Amygdala (tissue), 56 donors: ENCODE data around the gene NAT14.

Experiments used
- DNase-seq, 56 donors: peaks; one replicate each; lab custom pipeline; 2025; lab: John Stamatoyannopoulos, UW

NAT14 gene

DNA sequence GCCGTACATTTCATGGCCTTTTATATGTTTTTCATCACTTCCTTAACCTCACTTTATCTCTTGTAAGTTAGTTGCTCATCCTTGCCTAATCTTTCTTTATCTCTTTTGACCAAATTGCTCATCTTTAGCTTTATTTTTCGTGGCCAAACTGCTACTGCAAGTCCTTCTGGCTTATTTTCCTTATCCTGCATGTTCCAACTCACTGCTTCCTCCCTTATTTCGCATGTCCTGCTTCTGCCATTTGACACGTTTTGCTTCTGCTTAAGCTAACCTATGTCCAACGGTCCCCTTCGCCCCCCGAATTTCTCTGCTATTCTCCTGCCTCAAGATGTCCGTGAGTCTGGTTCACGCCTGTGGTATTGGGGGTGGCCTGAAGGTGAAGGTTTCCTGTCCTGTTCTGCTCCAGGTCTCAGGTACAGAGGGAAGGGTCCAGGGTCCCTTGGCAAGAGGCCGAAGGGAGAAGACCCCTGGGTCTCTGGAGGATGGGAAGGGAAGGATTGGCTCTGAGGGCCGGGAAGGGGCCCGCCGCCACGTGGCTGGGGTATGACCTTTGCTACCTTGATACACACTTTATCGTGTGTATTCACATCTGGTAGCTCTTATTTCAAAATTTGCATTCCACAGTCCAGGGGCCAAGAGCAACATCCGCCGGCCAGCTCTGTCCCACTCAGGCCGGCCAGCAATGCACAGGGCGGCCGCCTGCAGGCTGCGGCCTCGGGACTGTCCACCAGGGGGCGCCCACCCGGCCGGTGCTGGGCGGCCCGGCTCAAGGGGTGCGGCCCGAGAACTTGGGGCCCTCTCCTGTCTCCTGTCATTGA is 17.5 kb upstream of the NAT14 start:
- DNase-seq = peak in 26 of 56 donors; percentile 4 to 72 (median 26)

DNA sequence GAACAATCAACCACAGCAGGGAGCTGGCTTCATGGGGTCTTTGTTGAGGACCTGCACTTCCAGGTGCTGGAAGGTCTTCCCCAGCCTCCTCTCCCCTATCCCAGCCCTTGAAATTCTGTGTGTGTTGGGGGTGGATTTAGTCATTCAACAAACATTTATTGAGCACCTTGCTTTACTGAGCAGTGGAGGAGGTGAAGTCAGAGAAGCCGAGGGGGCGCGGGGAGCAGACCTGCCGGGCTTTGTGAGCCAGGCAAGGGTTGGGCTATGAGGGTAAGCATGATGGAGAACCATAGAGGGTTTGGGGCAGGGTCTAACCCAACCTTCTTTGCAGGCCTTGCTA is 17.0 kb upstream of the NAT14 start:
- no peak for DNase-seq

GRCh38 chr19:55471266-55471665 is 13.7 kb upstream of the NAT14 start:
- no peak for DNase-seq

GRCh38 chr19:55472463-55472862 is 12.5 kb upstream of the NAT14 start:
- no peak for DNase-seq

GRCh38 chr19:55473225-55474012 is 11.6 kb upstream of the NAT14 start:
- DNase-seq = no peak

GRCh38 chr19:55474269-55475265 is 10.4 kb upstream of the NAT14 start:
- no peak for DNase-seq

- DNase-seq = peak; percentile 36 to 99 (median 98)
Measured at GRCh38 chr19:55476100-55476775, 8.8 kb upstream of the NAT14 start, which contains the start of gene ZNF628. ZNF628 (plus strand) TSS chr19:55476617; CDS start chr19:55479911, 3,294 bp downstream.

DNA sequence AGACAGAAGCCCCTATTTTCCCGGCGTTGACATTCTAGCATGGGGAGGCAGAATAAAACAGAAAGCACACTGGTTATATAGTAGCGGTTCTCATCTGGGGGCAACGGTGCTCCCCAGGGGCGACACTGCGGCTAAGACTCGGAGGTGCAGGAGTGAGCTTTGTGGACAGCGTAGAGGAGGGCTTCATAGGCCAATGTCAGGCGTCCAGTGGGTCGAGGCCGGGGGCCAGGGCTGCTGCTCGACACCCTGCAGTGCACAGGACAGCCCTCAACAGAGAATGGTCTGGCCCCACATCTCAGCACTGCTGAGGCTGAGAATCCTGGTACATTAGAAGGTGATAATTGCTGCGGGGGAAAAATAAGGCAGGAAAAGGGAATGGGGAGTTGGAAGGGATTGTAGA is 7.1 kb upstream of the NAT14 start:
- DNase-seq = no peak

- DNase-seq = no peak
Measured at GRCh38 chr19:55478364-55478763, 6.6 kb upstream of the NAT14 start.

DNA sequence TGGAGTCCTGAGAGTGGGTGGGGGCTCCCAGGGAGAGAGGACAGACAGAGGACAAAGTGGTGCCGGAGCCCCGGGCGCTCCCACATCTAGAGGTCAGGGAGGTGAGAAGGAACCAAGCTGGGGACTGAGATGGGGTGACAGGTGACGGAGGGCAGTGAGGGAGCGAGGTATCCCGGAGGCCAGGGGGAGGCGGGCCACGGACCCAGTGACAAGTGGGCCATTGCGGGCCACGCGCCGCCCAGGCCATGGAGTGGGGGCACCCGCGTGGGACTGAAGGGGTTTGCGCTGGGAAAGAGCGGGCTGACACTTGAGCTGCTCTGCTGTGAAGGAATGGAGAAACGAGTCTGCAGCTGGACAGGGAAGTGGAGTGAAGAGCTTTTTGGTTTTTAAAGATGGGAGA is 5.9 kb upstream of the NAT14 start:
- no peak for DNase-seq

DNA sequence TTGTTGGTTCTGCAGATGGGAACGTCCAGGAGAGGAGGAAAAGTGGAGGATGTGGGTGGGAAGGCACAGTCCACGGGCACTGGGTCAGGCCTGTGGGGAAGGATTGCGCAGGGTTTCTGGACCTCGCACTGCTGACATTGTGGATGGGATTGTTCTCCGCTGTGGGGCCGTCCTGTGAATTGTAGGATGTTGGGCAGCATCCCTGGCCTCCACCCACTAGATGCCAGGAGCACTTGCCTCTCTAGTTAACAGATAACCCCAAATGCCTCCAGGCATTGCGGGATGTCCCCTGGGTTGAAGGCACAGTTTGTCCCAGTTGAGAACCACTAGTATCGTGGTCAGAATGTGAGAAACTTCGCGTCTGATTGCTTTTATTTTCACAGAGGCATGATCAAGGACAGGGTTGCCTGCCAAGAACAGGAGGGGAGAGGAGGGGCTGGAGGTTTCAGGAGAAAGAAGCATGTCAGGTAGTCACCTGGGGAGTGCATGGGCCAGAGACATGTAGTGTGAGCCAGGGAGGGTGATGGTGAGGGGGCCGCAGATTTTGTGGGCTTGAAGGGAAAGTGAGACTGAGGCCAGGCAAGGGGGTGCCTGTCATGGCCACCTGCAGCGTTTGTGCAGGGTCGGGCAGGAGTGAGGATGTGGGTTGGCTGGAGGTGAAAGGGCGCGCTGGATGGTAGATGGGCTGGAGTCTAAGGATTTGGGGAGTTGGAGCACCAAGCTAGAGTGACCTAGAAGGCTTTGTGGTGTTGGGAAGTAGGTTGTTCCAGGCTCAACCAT is 5.3 kb upstream of the NAT14 start:
- DNase-seq = no peak

DNA sequence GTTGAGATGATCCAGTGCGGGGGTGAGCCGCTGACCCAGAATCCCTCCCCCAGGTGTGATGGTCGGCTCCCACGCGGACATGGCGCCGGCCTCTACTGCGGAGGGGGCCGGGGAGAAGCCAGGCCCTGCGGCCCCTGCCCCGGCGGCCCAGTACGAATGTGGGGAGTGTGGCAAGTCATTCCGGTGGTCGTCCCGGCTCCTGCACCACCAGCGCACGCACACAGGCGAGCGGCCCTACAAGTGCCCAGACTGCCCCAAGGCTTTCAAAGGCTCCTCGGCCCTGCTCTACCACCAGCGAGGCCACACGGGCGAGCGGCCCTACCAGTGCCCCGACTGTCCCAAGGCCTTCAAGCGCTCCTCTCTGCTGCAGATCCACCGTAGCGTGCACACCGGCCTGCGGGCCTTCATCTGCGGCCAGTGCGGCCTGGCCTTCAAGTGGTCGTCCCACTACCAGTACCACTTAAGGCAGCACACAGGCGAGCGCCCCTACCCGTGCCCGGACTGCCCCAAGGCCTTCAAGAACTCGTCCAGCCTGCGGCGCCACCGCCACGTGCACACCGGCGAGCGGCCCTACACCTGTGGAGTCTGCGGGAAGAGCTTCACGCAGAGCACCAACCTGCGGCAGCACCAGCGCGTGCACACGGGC is 3.7 kb upstream of the NAT14 start:
- DNase-seq = no peak

DNA sequence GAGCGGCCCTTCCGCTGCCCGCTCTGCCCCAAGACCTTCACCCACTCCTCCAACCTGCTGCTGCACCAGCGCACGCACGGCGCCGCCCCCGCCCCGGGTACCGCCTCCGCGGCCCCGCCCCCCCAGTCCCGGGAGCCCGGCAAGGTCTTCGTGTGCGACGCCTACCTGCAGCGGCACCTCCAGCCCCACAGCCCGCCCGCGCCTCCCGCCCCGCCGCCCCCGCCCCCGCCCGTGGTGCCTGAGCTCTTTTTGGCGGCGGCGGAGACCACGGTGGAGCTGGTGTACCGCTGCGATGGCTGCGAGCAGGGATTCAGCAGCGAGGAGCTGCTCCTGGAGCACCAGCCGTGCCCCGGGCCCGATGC is 3.2 kb upstream of the NAT14 start:
- DNase-seq = no peak

- DNase-seq = no peak
Measured at GRCh38 chr19:55482156-55482961, 2.6 kb upstream of the NAT14 start.

- no peak for DNase-seq
Measured at GRCh38 chr19:55482967-55483705, 1.9 kb upstream of the NAT14 start.

GRCh38 chr19:55483706-55484592 is 1.0 kb upstream of the NAT14 start:
- no peak for DNase-seq
